Omental fat pad (tissue), 4 donors: ENCODE results near the gene ALPK3. TPM values are rescaled to one million over a fixed set of nuclear protein-coding genes. Genes with fewer than 3 reads are reported as not detected.

ENCODE experiments used
- ATAC-seq: fragments of 150-250 bp; one replicate; pipeline ENCODE4 v1.9.1; 2016; ENCODE audit warnings: mild to moderate bottlenecking, moderate library complexity; ENCODE audit not compliant: low FRiP score
- DNase-seq: peaks from one replicate; pipeline ENCODE4 v3.0.0-alpha.2; 2019; ENCODE audit warnings: low spot score
- CTCF ChIP-seq, 3 donors: fragments of 450-650 bp; IDR thresholded peaks; one replicate each; pipeline ENCODE4 v1.5.1; 2016 to 2017; ENCODE audit warnings: antibody characterized with exemption in 3 of 3, mild to moderate bottlenecking in 3 of 3, moderate library complexity in 2 of 3
- total RNA-seq, 4 donors: library from RNA; depleted of rRNA; stranded (reverse); fragments of >200 nt; gene quantifications; one replicate each; pipeline ENCODE4 v1.1.0, GENCODE V29; 2016

The ALPK3 gene
- total RNA-seq, 4 donors from 2014 or later: 3.1 to 7.7 (median 3.8) TPM

- TF ChIP-seq CTCF (IDR thresholded peaks at IDR 0.05): no peak
- DNase-seq (no peak), ATAC-seq (no peak)
These were observed 71.5 kb downstream of the ALPK3 start for GRCh38 chr15:84888639-84889038.

GRCh38 chr15:84889313-84889990, 72.3 kb downstream of the ALPK3 start:
- ATAC-seq (no peak), DNase-seq (no peak)
- TF ChIP-seq CTCF (IDR thresholded peaks at IDR 0.05): no peak

- DNase-seq (no peak), ATAC-seq (no peak)
These were observed 73.0 kb downstream of the ALPK3 start for GRCh38 chr15:84889991-84890669.

DNA sequence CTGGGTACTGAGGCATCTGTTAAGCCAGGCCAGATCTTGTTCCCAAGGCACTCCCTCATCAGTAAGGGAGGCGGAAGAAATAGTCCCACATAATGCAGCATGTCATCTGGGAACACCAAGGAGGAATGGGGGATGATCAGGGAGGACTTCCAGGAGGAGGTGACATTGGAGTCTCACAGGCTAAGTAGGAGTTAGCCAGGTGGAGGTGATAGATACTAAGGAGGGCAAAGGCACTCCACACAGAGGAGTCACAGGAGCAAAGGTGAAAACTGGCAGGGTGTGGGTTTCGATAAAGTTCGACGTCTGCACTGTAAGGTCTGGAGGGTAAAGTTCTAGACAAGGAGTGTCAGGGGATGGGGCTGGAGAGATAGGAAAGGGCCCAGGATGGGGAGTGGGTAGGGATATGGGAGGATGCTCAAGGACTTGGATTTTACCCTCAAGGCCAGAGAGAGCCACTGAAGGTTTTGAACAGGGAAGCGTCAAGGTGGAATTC, 73.6 kb downstream of the ALPK3 start:
- no peak for ATAC-seq
- no peak for DNase-seq
- no peak for TF ChIP-seq CTCF (IDR thresholded peaks at IDR 0.05)

More at GRCh38 chr15:84889991-84890669, 73.0 kb downstream of the ALPK3 start:
- no peak for TF ChIP-seq CTCF (IDR thresholded peaks at IDR 0.05)

DNA sequence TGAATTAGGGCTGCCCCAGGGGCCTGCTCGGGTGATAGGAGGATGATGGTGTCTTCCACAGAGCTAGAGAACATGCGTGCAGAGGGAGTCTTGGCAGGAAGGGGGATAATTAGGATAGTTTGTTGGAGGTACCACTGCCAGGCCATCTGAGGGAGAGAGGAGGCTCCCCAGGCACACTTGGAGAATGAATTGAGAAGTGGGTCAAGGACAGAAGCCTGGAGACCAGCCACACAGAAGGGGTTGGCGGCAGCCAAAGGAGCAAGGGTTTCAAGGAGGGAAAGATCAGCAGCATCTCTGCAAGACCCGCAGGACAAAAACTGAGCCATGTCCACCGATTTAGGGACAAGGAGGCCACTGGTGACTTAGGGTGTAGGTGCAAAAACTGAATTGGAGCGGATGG, 74.2 kb downstream of the ALPK3 start:
- no peak for DNase-seq
- no peak for ATAC-seq
- no peak for TF ChIP-seq CTCF (IDR thresholded peaks at IDR 0.05)

GRCh38 chr15:84892786-84893307, 75.7 kb downstream of the ALPK3 start:
- DNase-seq: no peak
- no peak for TF ChIP-seq CTCF (IDR thresholded peaks at IDR 0.05)
- ATAC-seq: no peak
